GM19438 (cell line): Measurements from ENCODE around the gene ZNF699.
"Not testable (repeated sequence)": the region's sequence is repeated elsewhere in the genome, so short reads cannot be mapped to it uniquely, and the experiment has no call there.

ENCODE experiments used
- ATAC-seq: cut with Tn5 transposase; IDR thresholded peaks from one replicate; pipeline ENCODE4 v1.9.1; 2021; ENCODE audit warnings: low read depth; ENCODE audit not compliant: unreplicated experiment

The ZNF699 gene

DNA sequence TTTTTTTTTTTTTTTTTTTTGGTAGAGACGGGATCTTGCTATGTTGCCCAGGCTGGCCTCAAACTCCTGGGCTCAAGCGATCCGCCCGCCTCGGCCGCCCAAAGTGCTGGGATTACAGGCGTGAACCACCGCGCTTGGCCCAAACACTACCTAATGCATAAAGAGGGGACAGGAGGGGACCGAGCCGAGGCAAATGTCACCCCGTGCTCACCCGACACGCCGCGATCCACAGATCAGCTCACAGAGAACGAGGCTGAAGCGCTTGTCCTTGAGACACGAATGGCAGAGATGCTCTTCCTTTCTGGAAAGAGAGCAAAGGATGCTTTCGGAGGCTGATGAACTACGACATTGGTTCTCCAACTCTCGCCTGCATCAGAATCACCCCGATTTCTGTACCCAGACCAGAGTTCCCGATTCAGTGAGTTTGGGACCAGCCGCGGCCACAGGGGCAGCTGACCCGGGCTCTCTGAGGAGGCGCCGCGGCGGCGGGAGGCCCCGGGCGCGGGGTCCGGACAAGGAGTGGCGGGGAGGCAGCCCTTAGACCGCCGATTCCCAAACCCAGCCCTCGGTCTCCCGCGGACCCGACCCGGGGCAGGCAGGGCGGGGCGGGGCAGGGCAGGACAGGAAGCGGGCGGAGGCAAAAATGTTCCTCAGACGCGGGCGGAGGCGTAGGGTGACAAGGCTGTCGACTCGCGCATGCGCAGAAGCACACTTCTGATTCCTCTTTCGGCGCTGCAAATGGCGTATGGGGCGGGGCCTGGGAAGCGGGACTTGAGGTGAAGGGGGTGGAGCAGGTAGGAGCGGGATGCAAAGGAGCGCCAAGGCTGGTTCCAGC is at the start of gene ZNF699:
Gene ZNF699 (minus strand): TSS at position 700 of the 835 bp plus-strand sequence. CDS start 4,719 bp downstream, outside the sequence.
- peak; percentile 94 for ATAC-seq

DNA sequence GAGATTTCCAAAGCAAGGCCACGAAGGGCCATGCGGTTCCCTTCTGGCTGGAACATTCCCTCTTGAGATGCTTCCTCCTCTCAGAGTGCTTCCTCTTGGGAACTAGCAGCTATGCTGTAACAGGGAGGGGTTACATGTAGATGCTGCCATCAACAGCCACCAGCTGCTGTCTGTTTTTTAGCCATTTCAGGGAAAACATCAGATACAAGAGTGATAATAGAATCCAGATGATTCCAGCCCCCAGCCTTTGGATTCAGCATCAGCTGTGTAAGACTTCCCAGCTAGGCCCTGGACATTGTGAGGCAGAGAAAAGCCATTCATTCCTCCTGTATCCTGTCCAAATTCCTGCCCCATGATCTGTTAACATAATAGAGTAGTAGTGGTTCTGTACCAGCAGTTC is 45.0 kb upstream of the ZNF699 start:
- no peak for ATAC-seq

GRCh38 chr19:9353011-9353410 is 43.4 kb upstream of the ZNF699 start:
- ATAC-seq: no peak

DNA sequence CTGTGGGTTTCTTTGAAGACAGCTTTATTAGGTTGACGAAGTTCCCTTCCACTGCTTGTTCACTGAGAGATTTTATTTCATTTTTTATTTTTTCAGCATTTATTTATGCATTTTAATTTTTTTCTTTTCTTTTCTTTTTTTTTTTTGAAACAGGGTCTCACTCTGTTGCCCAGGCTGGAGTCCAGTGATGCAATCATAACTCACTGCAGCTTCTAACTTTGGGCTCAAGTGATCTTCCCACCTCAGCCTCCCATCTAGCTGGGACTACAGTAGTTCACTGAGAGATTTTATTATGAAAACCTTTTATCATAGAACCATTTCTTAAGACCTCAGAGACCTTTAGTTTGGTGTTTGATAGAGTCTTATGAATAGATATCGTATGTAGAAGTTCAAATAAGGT is 42.9 kb upstream of the ZNF699 start:
- no peak for ATAC-seq

DNA sequence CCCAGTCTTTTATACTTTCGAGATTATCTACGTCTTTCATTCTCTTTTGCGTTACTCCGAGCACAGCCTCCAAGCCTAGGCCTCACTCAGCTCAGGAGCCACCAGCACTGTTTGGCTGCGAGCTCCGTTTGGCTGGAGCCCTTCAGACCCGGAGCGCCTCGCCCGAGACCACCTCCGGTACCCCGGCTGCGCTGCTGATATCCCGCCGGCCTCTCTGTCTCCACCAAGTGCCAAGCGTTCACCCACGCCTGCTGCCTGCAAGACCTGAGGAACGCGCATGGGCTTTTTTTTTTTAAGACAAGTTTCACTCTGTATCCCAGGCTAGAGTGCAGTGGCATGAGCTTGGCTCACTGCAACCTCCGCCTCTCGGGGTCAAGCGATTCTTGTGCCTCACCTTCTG is 39.0 kb upstream of the ZNF699 start:
- no peak for ATAC-seq

DNA sequence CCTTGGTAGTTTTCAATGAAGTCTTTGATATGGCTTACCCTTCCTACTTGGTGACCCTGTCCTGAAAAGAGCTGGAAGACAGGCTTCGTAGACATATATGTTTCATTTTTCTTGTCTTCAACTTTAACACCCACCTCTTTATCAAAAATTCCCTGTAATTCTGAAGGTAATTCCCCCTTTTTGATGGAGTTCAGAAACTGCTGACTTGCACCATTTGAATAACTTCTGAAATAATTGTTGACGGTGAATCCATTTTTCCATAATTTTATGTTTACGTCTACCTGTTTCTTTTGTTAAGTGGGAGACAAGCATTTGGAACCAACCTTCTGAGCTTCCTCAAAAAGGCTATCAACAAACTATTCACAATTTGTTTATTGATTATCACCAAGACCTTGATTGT is 38.6 kb upstream of the ZNF699 start:
- ATAC-seq: no peak

GRCh38 chr19:9345005-9345404 is 35.4 kb upstream of the ZNF699 start:
- no peak for ATAC-seq

GRCh38 chr19:9342610-9343304 is 33.1 kb upstream of the ZNF699 start:
- no peak for ATAC-seq

- no peak for ATAC-seq
Measured at GRCh38 chr19:9329999-9330398, 20.4 kb upstream of the ZNF699 start.

DNA sequence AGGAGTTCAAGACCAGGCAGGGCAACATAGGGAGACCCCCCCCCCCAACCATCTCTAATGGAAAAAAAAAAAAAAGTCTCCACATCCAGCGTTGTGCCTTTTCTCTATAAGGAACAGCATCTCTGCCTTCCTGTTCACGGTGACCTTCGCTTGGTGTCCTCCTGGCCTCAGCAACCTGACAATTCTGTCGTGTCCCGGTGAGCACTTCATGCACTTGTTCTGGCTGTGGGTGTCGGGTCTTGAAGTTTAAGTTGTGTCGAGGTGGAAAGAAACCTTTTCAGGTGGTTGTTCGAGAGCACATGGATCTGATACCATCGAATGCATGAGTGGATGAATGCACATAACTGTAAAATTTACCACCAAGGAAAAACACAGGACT is 14.9 kb upstream of the ZNF699 start:
- no peak for ATAC-seq

- ATAC-seq: peak; percentile 87
Measured at GRCh38 chr19:9323919-9324583, 14.4 kb upstream of the ZNF699 start, which contains the start of gene ZNF559. Gene ZNF559 (plus strand): TSS chr19:9324179. CDS start chr19:9338550, 14,371 bp downstream.

- peak; percentile 31 for ATAC-seq
Measured at GRCh38 chr19:9323557-9323918, 13.9 kb upstream of the ZNF699 start.

DNA sequence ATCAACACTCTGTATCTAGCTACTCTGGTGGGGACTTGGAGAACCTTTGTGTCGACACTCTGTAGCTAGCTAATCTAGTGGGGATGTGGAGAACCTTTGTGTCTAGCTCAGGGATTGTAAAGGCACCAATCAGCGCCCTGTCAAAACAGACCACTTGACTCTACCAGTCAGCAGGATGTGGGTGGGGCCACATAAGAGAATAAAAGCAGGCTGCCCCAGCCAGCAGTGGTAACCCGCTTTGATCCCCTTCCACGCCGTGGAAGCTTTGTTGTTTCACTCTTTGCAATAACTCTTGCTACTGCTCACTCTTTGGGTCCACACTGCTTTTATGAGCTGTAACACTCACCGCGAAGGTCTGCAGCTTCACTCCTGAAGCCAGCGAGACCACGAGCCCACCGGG is 12.6 kb upstream of the ZNF699 start:
- not testable (repeated sequence) for ATAC-seq

GRCh38 chr19:9321756-9322155 is 12.1 kb upstream of the ZNF699 start:
- not testable (repeated sequence) for ATAC-seq

GRCh38 chr19:9321338-9321737 is 11.7 kb upstream of the ZNF699 start:
- ATAC-seq: no peak

DNA sequence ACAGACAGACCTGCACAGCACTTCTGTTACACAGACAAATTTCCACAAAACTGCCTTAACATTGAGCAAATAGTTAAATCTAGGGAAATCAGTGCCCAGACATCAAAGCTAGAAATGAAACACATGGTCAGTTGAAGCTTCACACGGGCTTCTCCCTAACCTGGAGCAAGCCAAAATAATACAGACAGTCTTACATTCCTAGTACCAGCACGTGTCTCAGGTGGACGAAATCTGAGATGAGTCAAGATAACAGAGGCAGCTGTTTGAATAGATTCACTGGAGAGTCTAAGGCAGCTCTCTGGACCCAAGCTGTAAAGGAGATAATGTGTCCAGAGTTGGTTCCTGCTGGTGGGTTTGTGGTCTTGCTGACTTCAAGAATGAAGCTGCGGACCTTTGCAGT is 4.1 kb upstream of the ZNF699 start:
- no peak for ATAC-seq

DNA sequence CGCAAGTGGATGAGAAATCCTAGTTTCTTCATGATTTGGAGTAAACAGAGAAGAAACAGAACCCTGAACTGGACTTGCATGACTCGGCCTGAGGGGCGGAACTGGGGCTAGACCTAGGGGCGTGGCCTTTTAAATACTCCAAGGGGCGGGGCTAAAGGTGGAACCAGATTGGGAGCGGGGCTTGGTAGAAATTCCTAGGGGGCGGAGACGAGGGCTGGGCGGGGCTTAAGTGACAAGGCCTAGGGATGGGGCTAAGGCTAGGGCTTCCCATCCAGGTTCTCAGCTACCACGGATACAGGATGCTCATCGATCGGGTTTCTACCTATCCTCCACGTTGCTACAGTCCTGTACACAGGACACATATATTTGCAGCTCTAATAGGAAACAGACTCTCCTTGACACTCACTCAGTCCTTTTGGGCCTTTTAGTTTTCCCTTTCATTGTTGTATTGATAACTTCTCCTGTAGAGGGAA is 372 bp upstream of the ZNF699 start:
- ATAC-seq: peak; percentile 63

- ATAC-seq: no peak
Measured at GRCh38 chr19:9308091-9308770, 1.4 kb downstream of the ZNF699 start.

DNA sequence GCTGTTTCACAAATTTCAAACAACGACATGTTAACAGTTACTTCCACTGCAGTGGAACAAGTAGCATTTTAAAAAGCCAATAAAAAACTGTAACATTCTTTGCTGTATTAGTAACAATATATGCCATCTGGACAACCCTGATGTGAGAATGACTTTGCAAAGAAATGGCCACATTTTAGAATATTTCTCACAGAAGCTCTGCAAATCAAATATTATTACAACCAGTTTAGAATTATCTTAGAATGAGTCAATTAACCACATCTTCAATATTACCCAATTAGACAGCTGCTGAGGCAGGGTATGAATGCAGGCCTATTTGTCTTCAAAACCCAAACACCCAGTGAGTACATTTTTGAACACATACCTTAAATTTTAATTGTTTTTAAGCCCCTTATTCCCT is 3.2 kb downstream of the ZNF699 start:
- ATAC-seq: no peak

GRCh38 chr19:9296336-9296735 is 13.3 kb downstream of the ZNF699 start:
- ATAC-seq: no peak

DNA sequence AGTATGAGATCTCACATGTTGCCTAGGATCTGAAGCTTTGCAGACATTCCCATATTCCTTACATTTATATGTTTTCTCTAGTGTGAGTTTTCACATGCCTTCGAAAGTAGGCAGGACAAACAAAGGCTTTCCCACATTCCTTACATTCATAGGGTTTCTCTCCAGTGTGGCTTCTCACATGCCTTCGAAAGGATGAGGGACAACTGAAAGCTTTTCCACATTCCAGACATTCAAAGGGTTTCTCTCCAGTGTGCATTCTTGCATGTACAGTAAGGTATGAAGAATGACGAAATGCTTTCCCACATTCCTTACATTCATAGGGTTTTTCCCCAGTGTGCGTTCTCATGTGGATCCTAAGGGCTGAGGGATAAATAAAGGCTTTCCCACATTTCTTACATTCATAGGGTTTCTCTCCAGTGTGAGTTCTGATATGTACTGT is 14.2 kb downstream of the ZNF699 start:
- no peak for ATAC-seq
